ENCODE results near the gene DDN. TPM values are rescaled to one million over a fixed set of nuclear protein-coding genes. Genes with fewer than 3 reads are reported as not detected.

Gene DDN
- total and polyA plus RNA-seq, 9 of the 15 experiments (the other 6 are each of a cell fraction or from before 2014, with no cell fraction given) = 0.03 to 3.6 (median 1.6) TPM

DNA sequence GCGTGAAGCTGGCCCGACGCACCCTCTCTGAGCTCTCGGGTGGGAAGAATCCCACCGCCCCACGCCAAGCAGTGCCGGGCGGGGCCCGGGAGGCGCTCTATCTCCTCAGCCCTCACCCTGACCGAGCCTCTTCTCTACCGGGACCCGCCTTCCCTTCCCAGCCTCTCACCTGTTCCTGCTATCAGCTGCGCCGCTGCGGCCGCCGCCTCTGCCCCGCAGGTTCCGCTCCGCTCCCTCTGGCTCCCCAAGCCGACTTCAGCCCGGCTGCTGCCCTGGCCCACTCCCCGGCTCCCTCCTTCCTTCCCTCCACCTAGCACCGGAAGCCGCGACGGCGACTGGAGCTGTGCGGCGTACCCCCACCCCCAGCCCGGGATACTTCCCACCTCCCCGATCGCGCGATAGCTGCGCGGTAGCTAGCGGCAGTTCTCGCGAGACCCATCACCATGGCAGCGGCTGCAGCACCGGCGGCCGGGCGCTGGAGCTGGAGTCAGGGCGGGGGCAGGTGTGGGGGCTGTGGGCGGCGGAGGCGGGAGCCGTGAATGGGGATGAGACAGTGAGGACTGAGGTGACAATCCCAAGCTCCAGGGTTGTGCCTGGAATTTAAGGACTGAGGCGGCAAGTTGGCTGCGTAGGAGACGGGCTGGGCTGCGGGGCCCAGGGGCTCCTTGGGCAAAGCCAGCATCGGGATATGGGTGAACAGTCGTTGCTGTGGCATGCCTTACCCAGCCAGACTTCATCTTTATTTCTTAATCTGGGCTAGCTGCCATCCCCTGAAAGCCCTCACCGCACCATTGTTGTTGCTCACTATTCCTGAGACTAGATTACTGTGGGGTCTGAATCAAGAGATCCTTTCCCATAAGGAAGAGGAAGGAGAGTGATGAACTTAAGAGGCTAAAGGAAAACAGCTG is 41.8 kb downstream of the DDN start, which contains the start of gene ARF3 (continued):
- TF ChIP-seq, protein P1, sequence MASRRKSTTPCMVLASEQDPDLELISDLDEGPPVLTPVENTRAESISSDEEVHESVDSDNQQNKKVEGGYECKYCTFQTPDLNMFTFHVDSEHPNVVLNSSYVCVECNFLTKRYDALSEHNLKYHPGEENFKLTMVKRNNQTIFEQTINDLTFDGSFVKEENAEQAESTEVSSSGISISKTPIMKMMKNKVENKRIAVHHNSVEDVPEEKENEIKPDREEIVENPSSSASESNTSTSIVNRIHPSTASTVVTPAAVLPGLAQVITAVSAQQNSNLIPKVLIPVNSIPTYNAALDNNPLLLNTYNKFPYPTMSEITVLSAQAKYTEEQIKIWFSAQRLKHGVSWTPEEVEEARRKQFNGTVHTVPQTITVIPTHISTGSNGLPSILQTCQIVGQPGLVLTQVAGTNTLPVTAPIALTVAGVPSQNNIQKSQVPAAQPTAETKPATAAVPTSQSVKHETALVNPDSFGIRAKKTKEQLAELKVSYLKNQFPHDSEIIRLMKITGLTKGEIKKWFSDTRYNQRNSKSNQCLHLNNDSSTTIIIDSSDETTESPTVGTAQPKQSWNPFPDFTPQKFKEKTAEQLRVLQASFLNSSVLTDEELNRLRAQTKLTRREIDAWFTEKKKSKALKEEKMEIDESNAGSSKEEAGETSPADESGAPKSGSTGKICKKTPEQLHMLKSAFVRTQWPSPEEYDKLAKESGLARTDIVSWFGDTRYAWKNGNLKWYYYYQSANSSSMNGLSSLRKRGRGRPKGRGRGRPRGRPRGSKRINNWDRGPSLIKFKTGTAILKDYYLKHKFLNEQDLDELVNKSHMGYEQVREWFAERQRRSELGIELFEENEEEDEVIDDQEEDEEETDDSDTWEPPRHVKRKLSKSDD (conservative IDR thresholded peaks at IDR 0.05; ENCODE audit: low read length) = peak; percentile 100
- TF ChIP-seq, protein P2, sequence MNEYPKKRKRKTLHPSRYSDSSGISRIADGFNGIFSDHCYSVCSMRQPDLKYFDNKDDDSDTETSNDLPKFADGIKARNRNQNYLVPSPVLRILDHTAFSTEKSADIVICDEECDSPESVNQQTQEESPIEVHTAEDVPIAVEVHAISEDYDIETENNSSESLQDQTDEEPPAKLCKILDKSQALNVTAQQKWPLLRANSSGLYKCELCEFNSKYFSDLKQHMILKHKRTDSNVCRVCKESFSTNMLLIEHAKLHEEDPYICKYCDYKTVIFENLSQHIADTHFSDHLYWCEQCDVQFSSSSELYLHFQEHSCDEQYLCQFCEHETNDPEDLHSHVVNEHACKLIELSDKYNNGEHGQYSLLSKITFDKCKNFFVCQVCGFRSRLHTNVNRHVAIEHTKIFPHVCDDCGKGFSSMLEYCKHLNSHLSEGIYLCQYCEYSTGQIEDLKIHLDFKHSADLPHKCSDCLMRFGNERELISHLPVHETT (CRISPR knock-in tag; conservative IDR thresholded peaks at IDR 0.05 in 1 of 2, IDR thresholded peaks at IDR 0.05 in 1 of 2) = no peak
- TF ChIP-seq HDAC3 (IDR thresholded peaks at IDR 0.05; ENCODE audit: borderline replicate concordance, partially characterized antibody) = peak; percentile 87
- TF ChIP-seq E2F3 (CRISPR knock-in tag; IDR thresholded peaks at IDR 0.05) = no peak
- TF ChIP-seq, protein P3, sequence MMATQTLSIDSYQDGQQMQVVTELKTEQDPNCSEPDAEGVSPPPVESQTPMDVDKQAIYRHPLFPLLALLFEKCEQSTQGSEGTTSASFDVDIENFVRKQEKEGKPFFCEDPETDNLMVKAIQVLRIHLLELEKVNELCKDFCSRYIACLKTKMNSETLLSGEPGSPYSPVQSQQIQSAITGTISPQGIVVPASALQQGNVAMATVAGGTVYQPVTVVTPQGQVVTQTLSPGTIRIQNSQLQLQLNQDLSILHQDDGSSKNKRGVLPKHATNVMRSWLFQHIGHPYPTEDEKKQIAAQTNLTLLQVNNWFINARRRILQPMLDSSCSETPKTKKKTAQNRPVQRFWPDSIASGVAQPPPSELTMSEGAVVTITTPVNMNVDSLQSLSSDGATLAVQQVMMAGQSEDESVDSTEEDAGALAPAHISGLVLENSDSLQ (IDR thresholded peaks at IDR 0.05) = peak; percentile 48
- TF ChIP-seq, protein P4, sequence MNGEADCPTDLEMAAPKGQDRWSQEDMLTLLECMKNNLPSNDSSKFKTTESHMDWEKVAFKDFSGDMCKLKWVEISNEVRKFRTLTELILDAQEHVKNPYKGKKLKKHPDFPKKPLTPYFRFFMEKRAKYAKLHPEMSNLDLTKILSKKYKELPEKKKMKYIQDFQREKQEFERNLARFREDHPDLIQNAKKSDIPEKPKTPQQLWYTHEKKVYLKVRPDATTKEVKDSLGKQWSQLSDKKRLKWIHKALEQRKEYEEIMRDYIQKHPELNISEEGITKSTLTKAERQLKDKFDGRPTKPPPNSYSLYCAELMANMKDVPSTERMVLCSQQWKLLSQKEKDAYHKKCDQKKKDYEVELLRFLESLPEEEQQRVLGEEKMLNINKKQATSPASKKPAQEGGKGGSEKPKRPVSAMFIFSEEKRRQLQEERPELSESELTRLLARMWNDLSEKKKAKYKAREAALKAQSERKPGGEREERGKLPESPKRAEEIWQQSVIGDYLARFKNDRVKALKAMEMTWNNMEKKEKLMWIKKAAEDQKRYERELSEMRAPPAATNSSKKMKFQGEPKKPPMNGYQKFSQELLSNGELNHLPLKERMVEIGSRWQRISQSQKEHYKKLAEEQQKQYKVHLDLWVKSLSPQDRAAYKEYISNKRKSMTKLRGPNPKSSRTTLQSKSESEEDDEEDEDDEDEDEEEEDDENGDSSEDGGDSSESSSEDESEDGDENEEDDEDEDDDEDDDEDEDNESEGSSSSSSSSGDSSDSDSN (IDR thresholded peaks at IDR 0.05; ENCODE audit: borderline replicate concordance in 1 of 2, low read depth in 2 of 2, low read length in 2 of 2) = peak in 1 of 2 experiments; percentile 27; a peak in 1 of 4 replicates
- TF ChIP-seq ARID1B (IDR thresholded peaks at IDR 0.05) = peak; percentile 17
- TF ChIP-seq, protein P5, sequence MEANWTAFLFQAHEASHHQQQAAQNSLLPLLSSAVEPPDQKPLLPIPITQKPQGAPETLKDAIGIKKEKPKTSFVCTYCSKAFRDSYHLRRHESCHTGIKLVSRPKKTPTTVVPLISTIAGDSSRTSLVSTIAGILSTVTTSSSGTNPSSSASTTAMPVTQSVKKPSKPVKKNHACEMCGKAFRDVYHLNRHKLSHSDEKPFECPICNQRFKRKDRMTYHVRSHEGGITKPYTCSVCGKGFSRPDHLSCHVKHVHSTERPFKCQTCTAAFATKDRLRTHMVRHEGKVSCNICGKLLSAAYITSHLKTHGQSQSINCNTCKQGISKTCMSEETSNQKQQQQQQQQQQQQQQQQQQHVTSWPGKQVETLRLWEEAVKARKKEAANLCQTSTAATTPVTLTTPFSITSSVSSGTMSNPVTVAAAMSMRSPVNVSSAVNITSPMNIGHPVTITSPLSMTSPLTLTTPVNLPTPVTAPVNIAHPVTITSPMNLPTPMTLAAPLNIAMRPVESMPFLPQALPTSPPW (CRISPR knock-in tag; IDR thresholded peaks at IDR 0.05) = peak; percentile 92
- TF ChIP-seq, protein P6, sequence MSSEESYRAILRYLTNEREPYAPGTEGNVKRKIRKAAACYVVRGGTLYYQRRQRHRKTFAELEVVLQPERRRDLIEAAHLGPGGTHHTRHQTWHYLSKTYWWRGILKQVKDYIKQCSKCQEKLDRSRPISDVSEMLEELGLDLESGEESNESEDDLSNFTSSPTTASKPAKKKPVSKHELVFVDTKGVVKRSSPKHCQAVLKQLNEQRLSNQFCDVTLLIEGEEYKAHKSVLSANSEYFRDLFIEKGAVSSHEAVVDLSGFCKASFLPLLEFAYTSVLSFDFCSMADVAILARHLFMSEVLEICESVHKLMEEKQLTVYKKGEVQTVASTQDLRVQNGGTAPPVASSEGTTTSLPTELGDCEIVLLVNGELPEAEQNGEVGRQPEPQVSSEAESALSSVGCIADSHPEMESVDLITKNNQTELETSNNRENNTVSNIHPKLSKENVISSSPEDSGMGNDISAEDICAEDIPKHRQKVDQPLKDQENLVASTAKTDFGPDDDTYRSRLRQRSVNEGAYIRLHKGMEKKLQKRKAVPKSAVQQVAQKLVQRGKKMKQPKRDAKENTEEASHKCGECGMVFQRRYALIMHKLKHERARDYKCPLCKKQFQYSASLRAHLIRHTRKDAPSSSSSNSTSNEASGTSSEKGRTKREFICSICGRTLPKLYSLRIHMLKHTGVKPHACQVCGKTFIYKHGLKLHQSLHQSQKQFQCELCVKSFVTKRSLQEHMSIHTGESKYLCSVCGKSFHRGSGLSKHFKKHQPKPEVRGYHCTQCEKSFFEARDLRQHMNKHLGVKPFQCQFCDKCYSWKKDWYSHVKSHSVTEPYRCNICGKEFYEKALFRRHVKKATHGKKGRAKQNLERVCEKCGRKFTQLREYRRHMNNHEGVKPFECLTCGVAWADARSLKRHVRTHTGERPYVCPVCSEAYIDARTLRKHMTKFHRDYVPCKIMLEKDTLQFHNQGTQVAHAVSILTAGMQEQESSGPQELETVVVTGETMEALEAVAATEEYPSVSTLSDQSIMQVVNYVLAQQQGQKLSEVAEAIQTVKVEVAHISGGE (CRISPR knock-in tag; IDR thresholded peaks at IDR 0.05) = peak in 1 of 3 experiments; percentile 68; a peak in 1 of 6 replicates

Measured in K562 (cell line).